NAMALWA (cell line): ENCODE data around the gene KEAP1.

Experiments used
- DNase-seq: peaks from one replicate; pipeline ENCODE4 v3.0.0-alpha.2; 2015; ENCODE audit warnings: low spot score

KEAP1 gene

DNA sequence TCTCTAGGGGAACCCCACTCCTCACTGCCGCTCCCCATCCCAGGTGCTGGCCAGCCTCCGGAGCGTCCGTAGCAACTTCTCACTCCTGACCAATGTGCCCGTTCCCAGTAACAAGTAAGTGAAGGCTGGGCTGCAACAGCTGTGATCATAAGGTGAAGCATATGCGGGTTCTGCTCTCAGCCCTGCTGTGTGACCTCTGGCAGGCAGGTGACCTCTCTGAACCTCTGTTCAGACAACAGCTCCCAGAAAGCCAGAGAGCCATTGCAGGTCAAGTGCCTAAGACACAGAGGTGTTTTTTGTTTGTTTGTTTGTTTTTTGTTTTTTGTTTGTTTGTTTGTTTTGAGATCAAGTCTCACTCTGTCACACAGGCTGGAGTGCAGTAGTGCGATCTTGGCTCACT lies 54.1 kb downstream of the KEAP1 start:
- no peak for DNase-seq

DNA sequence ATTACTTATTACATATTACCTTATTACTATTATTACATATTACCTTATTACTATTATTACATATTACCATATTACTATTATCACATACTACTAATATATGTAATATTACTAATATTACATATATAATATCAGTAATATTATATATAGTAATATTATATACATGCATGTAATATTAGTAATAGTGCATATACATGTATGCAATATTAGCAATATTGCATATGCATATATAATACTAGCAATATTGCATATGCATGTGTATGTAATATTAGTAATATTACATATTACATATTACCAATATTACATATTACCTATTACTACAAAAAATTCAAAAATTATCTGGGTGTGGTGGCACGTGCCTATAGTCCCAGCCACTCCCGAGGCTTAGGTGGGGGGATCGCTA lies 60.5 kb downstream of the KEAP1 start:
- DNase-seq, result no peak

DNA sequence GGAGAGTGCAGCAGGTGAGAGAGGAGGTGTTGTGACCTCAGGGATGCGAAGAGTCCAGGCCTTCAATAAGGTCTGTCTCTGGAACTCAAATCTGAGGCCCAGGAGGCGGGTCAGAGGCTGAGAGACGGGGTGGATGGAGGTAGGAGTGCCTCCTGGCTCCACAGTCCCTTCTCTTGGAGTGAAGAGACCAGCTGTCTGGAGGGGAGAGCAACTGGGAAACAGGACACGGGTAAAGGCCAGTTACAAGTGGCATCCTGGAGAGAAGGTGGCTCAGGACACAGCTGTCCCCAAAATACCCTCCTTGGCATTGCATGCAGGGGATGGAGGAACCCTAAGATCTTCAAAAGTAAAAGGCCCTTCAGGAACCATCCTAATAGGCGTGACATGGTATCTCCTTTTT lies 63.6 kb downstream of the KEAP1 start:
- DNase-seq, result no peak
